Heart right ventricle (tissue), 16 donors: ENCODE measurements around the gene DBR1. TPM values are rescaled to one million over a fixed set of nuclear protein-coding genes. Genes with fewer than 3 reads are reported as not detected.
"Not testable (repeated sequence)": the region's sequence is repeated elsewhere in the genome, so short reads cannot be mapped to it uniquely, and the experiment has no call there.

ENCODE experiments used
- ATAC-seq, 8 donors: fragments of 200-7000 bp; cut with Tn5 transposase; one replicate each; pipeline ENCODE4 v1.9.1; 2020; ENCODE audit warnings: mild to moderate bottlenecking in 8 of 8, moderate library complexity in 8 of 8, moderate number of reproducible peaks in 1 of 8
- DNase-seq, 2 donors: peaks; one replicate each; pipeline ENCODE4 v3.0.0-alpha.2; 2020
- H3K27ac ChIP-seq, 10 donors: fragments of 200-600 bp; sonication (generic) in 2 of 10; one replicate each; pipeline versions ENCODE4 v1.5.0 to v1.8.0; 2020 to 2022; ENCODE audit warnings: mild to moderate bottlenecking in 3 of 10
- H3K27me3 ChIP-seq, 7 donors: fragments of 200-600 bp; one replicate each; pipeline ENCODE4 v1.8.0; 2021 to 2022; ENCODE audit warnings: mild to moderate bottlenecking in 2 of 7
- H3K36me3 ChIP-seq, 9 donors: fragments of 200-600 bp; sonication (generic) in 1 of 9; one replicate each; pipeline versions ENCODE4 v1.5.0 to v1.8.0; 2020 to 2022; ENCODE audit warnings: mild to moderate bottlenecking in 2 of 9
- H3K4me1 ChIP-seq, 9 donors: fragments of 200-600 bp; sonication (generic) in 1 of 9; one replicate each; pipeline versions ENCODE4 v1.5.0 to v1.8.0; 2020 to 2022; ENCODE audit warnings: mild to moderate bottlenecking in 4 of 9
- H3K4me3 ChIP-seq, 10 donors: fragments of 200-600 bp; sonication (generic) in 2 of 10; one replicate each; pipeline versions ENCODE4 v1.5.0 to v1.8.0; 2020 to 2022; ENCODE audit warnings: mild to moderate bottlenecking in 7 of 10, moderate library complexity in 2 of 10
- H3K9me3 ChIP-seq, 11 donors: fragments of 200-600 bp in 10 of 11; sonication (generic) in 2 of 11; one replicate each; pipeline versions ENCODE4 v1.5.0 to v1.8.0; 2013 to 2022; ENCODE audit warnings: mild to moderate bottlenecking in 2 of 11, control low read depth in 1 of 11, moderate library complexity in 1 of 11
- WGBS, 2 donors: extraction: QIAGEN DNeasy Blood & Tissue Kit; methylation state at CpG; one replicate each; pipeline ENCODE4 v1.1.7; 2013; ENCODE audit warnings: inconsistent platforms in 1 of 2; 5-methylcytosine and 5-hydroxymethylcytosine counted together
- intact Hi-C, 10 donors: fragments of 100-400 bp; cut with DNase I; formaldehyde crosslinking; loops; one replicate each; pipeline versions ENCODE4 v1.11.1 to v1.14.2; 2022
- polyA plus RNA-seq, 2 donors: library from polyadenylated mRNA; stranded (reverse); fragments of 200-250 nt; gene quantifications; one replicate each; pipeline ENCODE4 v1.2.3, GENCODE V29; 2013
- total RNA-seq, 10 donors: library from RNA; stranded (reverse); fragmentation: NEBNext Ultra II Directional in 3 of 10; extraction: Animal tissue kit (Norgen Biotek cat#: 25700) in 3 of 10; gene quantifications; one replicate each; pipeline versions ENCODE4 v1.2.1 to v1.2.4, GENCODE V29; 2021 to 2023
- TF ChIP-seq, protein P1 (sequence below), 9 donors: fragments of 200-600 bp; sonication (generic) in 2 of 9; IDR thresholded peaks; one replicate each; pipeline versions ENCODE4 v1.5.0 to v1.8.0; 2021 to 2022; ENCODE audit warnings: antibody characterized with exemption in 9 of 9, mild to moderate bottlenecking in 5 of 9, moderate library complexity in 1 of 9
- donor health status: Arrhythmogenic right ventricular cardiomyopathy.
- donor health status: ischemic (EF 13 %, LVEDD 7.1; RV severe dilation, severe dysfunction).
- donor health status: healthy with polysubstance abuse.
- donor health status: DM: no; HTN: yes; CAD: no.
- donor health status: DM: no; HTN: no; CAD: no.
- donor health status: ischemic (EF 25% LVEDD 6.9; RV normal size, moderate dysfunction).
- donor health status: ischemic (EF 25% LVEDD 5.7; RV mildly dilated, moderate dysfunction).
- donor health status: healthy.
- donor health status: DM: yes; HTN: yes; CAD: no.
- donor health status: Ischemic cardiomyopathy.
- donor health status: ischemic (EF 35%, LVEDD 5.7; RV mildly dilated, moderate dysfunction).
- donor health status: nonischemic (EF 11% LVEDD 7.7; RV severe dilation, severe dysfunction).
- donor health status: DM: yes; HTN: yes; CAD: no.
- donor health status: PGD.
- donor health status: ischemic (EF 29% LVEDD 5.4; RV normal size, mild dysfunction).
- donor health status: nonischemic (EF 23%, LVEDD 6.1; RV moderate dilation, normal function).

DBR1 gene
- total and polyA plus RNA-seq, 12 donors: 3.3 to 10.5 (median 8.8) TPM

DNA sequence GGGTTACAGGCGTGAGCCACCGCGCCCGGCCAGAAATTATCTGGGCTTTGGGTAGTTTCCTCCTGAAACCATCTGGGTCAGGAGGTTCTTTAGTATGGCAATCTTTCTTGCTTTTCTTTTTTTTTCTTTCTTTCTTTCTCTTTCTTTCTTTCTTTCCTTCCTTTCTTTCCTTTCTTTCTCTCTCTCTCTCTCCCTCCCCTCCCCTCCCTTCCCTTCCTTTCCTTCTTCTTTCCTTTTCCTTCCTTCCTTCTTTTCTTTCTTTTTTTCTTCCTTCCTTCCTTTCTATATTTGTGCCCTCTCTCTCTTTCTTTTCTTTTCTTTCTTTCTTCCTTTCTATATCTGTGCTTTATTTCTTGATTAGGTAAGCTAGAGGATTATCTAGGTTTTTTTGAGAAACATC, 17.0 kb downstream of the DBR1 start:
- TF ChIP-seq, protein P1, sequence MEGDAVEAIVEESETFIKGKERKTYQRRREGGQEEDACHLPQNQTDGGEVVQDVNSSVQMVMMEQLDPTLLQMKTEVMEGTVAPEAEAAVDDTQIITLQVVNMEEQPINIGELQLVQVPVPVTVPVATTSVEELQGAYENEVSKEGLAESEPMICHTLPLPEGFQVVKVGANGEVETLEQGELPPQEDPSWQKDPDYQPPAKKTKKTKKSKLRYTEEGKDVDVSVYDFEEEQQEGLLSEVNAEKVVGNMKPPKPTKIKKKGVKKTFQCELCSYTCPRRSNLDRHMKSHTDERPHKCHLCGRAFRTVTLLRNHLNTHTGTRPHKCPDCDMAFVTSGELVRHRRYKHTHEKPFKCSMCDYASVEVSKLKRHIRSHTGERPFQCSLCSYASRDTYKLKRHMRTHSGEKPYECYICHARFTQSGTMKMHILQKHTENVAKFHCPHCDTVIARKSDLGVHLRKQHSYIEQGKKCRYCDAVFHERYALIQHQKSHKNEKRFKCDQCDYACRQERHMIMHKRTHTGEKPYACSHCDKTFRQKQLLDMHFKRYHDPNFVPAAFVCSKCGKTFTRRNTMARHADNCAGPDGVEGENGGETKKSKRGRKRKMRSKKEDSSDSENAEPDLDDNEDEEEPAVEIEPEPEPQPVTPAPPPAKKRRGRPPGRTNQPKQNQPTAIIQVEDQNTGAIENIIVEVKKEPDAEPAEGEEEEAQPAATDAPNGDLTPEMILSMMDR (IDR thresholded peaks at IDR 0.05): no peak
- peaks cover 0 to 31% (median 8%) of the 10 kb centered on the region in 9 donors for H3K36me3 ChIP-seq
- ATAC-seq (no peak), DNase-seq (no peak)
- intact Hi-C loops: no loop called here
- peaks cover 0 to 15% (median 0%) of the 10 kb centered on the region in 11 donors for H3K9me3 ChIP-seq
- WGBS, 2 donors: 95% methylated on average over 4 of the region's 4 CpGs
- H3K27me3 ChIP-seq: no peaks in the 10 kb centered on the region
- H3K4me3 ChIP-seq: no peak overlapping the region
- H3K4me1 ChIP-seq: no peaks in the 10 kb centered on the region
- H3K27ac ChIP-seq: no peak overlapping the region

DNA sequence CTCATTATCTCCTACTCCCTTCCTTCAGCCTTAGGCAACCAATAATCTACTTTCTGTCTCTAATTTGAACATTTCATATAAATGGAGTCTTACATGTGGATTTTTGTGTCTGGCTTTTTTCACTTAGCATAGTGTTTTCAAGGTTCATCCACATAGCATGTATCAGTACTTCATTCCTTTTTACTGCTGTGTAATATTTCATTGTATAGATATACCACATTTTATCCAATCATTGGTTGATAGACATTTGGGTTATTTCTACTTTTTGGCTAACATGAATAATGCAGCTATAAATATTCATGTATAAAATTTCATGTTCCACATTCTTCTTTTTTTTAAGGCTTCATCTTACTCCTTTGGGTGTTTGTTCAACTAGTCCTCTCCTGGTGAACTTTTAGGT, 20.2 kb downstream of the DBR1 start:
- no peaks in the 10 kb centered on the region for H3K27me3 ChIP-seq
- peaks cover 0 to 15% (median 0%) of the 10 kb centered on the region in 11 donors for H3K9me3 ChIP-seq
- H3K4me1 ChIP-seq: no peaks in the 10 kb centered on the region
- no peak for ATAC-seq
- DNase-seq: no peak
- intact Hi-C loops: no loop called here
- H3K36me3 ChIP-seq: no peaks in the 10 kb centered on the region
- TF ChIP-seq, protein P1 (IDR thresholded peaks at IDR 0.05): no peak
- H3K4me3 ChIP-seq: no peak overlapping the region
- H3K27ac ChIP-seq: no peak overlapping the region

DNA sequence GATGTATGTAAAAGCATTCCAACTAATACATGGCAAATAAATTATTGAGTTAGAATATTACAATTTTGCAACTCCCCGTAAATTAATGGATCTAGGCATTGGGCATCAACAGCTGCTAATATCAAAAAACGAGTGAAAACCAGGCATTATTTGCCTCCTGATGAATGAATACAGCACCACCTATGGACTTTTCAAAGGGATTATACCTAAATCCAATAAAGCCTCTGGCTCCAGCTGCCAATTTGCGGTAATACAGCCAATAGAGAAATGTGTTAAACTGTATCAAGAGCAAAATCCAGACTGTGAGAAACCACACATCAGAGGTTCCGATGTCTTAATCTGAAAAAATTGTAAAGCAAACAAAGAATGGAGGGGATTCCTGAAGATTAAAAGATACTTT, 26.2 kb downstream of the DBR1 start:
- peaks cover 0 to 10% (median 0%) of the 10 kb centered on the region in 11 donors for H3K9me3 ChIP-seq
- intact Hi-C loops: no loop called here

DNA sequence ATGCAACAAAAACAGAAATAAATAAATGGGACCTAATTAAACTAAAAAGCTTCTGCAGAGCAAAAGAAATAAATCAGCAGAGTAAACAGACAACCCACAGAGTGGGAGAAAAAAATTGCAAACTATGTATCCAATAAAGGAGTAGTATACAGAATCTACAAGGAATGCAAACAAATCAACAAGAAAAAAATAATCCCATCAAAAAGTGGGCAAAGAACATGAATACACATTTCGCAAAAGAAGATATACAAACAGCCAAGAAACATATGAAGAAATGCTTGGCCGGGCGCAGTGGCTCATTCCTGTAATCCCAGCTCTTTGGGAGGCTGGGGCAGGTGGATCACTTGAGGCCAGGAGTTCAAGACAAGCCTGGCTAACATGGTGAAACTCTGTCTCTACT, 32.5 kb downstream of the DBR1 start:
- ATAC-seq, H3K36me3 ChIP-seq, H3K27ac ChIP-seq, intact Hi-C loops, H3K27me3 ChIP-seq, H3K4me3 ChIP-seq, DNase-seq: not testable (repeated sequence)
- Histone ChIP-seq H3K4me1 (peaks cover 0 to 21% (median 0%) of the 10 kb centered on the region in 9 donors), H3K9me3 (peaks cover 0 to 11% (median 0%) of the 10 kb centered on the region in 11 donors)
- 91 to 96% methylated on average over 3 of the region's 3 CpGs for WGBS, 2 donors

More for the DNA sequence above, 26.2 kb downstream of the DBR1 start:
- Histone ChIP-seq H3K4me1 (peaks cover 0 to 3% (median 0%) of the 10 kb centered on the region in 9 donors), H3K4me3 (no peak overlapping the region), H3K27ac (no peak overlapping the region), H3K36me3 (no peaks in the 10 kb centered on the region), H3K27me3 (no peaks in the 10 kb centered on the region)
- WGBS, 2 donors: 72 to 76% methylated on average over 4 of the region's 4 CpGs
- DNase-seq: no peak
- TF ChIP-seq, protein P1 (IDR thresholded peaks at IDR 0.05): no peak
- no peak for ATAC-seq

DNA sequence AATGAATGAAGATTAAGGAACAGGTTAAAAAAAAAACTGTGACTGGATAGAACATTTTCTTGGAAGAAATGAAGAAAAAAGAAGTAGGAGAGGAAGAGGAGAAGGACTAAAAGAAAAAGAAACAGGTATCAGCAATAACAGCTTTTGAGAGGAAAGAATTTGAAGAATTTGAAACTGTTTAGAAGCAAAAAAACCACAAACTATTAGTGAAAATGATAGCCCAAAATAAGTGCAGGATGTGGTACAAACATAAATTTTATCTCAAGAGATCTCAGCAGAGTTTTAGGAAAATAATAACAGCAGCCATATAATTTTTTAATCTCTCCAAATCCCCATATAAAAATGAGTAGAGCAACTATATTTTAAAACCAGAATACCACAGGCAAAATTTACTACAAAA, 33.8 kb downstream of the DBR1 start:
- peaks cover 0 to 11% (median 0%) of the 10 kb centered on the region in 11 donors for H3K9me3 ChIP-seq
- intact Hi-C loops: no loop called here
- DNase-seq: no peak
- H3K36me3 ChIP-seq: no peaks in the 10 kb centered on the region
- H3K4me3 ChIP-seq: no peak overlapping the region
- peaks cover 0 to 31% (median 0%) of the 10 kb centered on the region in 9 donors for H3K4me1 ChIP-seq
- no peak overlapping the region for H3K27ac ChIP-seq
- ATAC-seq: no peak
- TF ChIP-seq, protein P1 (IDR thresholded peaks at IDR 0.05): no peak
- no peaks in the 10 kb centered on the region for H3K27me3 ChIP-seq
